Camera-type eye (tissue), 1 donor: ENCODE measurements around the gene ADORA1. TPM values are rescaled to one million over a fixed set of nuclear protein-coding genes. Genes with fewer than 3 reads are reported as not detected.

Source experiments
- total RNA-seq: library from RNA; depleted of rRNA; stranded (reverse); fragments of >200 nt; gene quantifications from one replicate; pipeline ENCODE4 v1.2.3, GENCODE V29; 2014

Gene ADORA1
- total RNA-seq = 1.9 TPM

GRCh38 chr1:203127666-203128430 is at the start of gene ADORA1:
Gene ADORA1, plus strand, starts transcription at chr1:203127726. Its CDS starts 1,116 bp downstream, at chr1:203128842.

GRCh38 chr1:203085528-203086406 is 41.8 kb upstream of the ADORA1 start, which contains the start of gene MYOG:
Gene MYOG, minus strand, starts transcription at chr1:203086012. Its CDS starts 51 bp downstream, at chr1:203085961.

DNA sequence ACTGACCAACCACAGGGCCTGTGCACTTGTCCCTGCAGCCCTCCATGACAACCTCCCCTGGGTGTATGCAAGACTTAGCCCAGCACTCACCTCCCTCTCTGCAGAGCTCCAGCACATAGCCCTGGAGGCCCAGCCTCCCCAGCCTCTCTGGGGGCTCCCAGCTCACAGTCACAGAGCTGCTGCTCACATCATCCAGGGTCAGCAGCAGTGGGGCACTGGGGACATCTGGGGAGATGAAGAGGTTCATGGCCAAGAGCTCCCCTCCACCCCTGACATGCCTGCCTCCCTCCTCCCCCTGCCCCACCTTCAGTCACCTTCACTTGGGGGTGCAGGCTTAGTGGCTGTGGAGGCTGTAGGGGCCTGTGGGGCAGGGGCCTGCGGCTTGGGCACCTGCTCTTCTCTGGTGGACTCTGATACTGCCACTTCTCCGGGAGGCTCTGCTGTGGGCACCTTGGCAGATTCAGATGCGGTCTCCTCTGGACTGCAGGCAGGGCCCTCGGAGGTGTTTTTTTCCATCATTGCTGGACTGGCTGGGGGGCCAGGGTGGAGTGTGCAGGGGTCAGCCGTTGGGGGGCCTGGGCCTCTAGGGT is 47.8 kb downstream of the ADORA1 start, which contains the start of gene MYBPH:
TSS of gene MYBPH (minus strand) at position 590 of the 590 bp plus-strand sequence. CDS start at position 519, 71 bp downstream.

DNA sequence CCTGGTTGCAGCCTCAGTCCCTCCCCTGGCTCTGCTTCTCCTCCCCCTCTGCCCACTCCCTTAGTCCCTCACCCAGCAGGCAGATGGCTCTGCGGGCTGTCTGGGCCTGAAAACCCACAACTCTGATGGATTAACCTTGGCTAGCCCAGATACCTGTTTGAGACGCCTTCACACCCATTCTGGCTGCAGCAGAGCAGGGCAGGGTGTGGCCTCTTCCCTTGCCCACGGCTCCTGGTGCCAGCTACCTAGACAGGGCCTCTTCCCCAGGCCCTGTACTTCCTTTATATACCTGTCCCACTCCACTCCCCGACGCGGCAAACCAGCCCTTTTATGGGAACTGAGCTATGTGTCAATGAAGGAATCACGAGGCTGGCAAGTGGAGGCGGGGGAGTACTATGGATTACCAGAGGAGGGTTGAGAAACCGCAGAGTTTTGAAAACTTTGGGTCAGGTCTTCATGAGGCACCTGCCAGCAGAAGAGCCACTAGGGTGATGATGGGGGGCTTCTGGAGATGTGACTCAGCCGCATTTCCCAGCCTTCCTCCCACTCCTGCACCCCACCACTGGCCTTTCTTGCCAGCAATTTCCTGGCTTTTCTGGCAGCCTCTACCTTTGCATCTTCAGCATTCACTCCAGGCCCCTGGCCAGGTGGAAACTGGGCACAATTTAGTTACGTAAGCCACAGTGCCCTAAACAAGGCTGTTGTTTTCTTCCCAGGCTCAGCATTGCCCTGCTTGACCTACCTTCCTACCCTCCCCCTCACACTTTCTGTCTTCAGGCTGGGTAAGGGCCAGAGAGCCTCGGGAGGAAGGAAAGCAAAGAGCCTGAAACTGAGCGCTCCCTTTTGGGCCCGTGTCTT is 59.1 kb downstream of the ADORA1 start, which contains the start of gene CHI3L1:
TSS of gene CHI3L1 (minus strand) at position 259 of the 858 bp plus-strand sequence. CDS start at position 178, 81 bp downstream.

Other genes with a start within 250 kb of the ADORA1 start
- gene RABIF, start 238.6 kb upstream of the ADORA1 start, total RNA-seq = 5.1 TPM
- gene KLHL12, start 200.5 kb upstream of the ADORA1 start, total RNA-seq = 30.7 TPM
- gene ADIPOR1, start 169.4 kb upstream of the ADORA1 start, total RNA-seq = 72.9 TPM
- gene CYB5R1, start 160.5 kb upstream of the ADORA1 start, total RNA-seq = 35.7 TPM
- gene TMEM183A, start 120.4 kb upstream of the ADORA1 start, total RNA-seq = 76.5 TPM
- gene PPFIA4, start 101.2 kb upstream of the ADORA1 start, total RNA-seq = 15.8 TPM
- 19.8 TPM for gene MYOG, start 41.7 kb upstream of the ADORA1 start, total RNA-seq
- 4.5 TPM for gene MYBPH, start 48.1 kb downstream of the ADORA1 start, total RNA-seq
- gene CHI3L1, start 59.0 kb downstream of the ADORA1 start, total RNA-seq = 6.3 TPM
- not detected for gene CHIT1, start 101.9 kb downstream of the ADORA1 start, total RNA-seq
- gene BTG2, start 177.8 kb downstream of the ADORA1 start, total RNA-seq = 56.5 TPM
- gene FMOD, start 223.4 kb downstream of the ADORA1 start, total RNA-seq = 137 TPM